Measurements from ENCODE around the gene MCTP2.

The MCTP2 gene

GRCh38 chr15:94370206-94370935 is 139.0 kb downstream of the MCTP2 start (continued):
- TF ChIP-seq, protein P1, sequence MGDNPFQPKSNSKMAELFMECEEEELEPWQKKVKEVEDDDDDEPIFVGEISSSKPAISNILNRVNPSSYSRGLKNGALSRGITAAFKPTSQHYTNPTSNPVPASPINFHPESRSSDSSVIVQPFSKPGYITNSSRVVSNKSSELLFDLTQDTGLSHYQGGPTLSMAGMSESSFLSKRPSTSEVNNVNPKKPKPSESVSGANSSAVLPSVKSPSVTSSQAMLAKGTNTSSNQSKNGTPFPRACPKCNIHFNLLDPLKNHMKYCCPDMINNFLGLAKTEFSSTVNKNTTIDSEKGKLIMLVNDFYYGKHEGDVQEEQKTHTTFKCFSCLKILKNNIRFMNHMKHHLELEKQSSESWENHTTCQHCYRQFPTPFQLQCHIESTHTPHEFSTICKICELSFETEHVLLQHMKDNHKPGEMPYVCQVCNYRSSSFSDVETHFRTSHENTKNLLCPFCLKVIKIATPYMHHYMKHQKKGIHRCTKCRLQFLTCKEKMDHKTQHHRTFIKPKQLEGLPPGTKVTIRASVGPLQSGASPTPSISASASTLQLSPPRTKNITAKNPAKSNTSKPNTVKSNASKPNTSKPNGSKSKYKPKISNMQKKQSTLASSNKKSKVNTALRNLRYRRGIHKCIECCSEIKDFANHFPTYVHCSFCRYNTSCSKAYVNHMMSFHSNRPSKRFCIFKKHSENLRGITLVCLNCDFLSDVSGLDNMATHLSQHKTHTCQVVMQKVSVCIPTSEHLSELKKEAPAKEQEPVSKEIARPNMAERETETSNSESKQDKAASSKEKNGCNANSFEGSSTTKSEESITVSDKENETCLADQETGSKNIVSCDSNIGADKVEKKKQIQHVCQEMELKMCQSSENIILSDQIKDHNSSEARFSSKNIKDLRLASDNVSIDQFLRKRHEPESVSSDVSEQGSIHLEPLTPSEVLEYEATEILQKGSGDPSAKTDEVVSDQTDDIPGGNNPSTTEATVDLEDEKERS (tag by site-specific recombination; IDR thresholded peaks at IDR 0.05), result no peak
- TF ChIP-seq ELK4 (IDR thresholded peaks at IDR 0.05; ENCODE audit: borderline replicate concordance, low read depth, low read length), result no peak
- TF ChIP-seq REST (tag by site-specific recombination; IDR thresholded peaks at IDR 0.05), result no peak
- TF ChIP-seq ZNF146 (tag by site-specific recombination; IDR thresholded peaks at IDR 0.05), result no peak
- TF ChIP-seq, protein P2, sequence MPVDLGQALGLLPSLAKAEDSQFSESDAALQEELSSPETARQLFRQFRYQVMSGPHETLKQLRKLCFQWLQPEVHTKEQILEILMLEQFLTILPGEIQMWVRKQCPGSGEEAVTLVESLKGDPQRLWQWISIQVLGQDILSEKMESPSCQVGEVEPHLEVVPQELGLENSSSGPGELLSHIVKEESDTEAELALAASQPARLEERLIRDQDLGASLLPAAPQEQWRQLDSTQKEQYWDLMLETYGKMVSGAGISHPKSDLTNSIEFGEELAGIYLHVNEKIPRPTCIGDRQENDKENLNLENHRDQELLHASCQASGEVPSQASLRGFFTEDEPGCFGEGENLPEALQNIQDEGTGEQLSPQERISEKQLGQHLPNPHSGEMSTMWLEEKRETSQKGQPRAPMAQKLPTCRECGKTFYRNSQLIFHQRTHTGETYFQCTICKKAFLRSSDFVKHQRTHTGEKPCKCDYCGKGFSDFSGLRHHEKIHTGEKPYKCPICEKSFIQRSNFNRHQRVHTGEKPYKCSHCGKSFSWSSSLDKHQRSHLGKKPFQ (tag by site-specific recombination; IDR thresholded peaks at IDR 0.05), result no peak
- TF ChIP-seq TCF7L2 (IDR thresholded peaks at IDR 0.05; ENCODE audit: borderline replicate concordance, low read depth, low read length), result no peak
- TF ChIP-seq ZBTB48 (tag by site-specific recombination; IDR thresholded peaks at IDR 0.05), result no peak
- no peak for TF ChIP-seq ZNF114 (tag by site-specific recombination; IDR thresholded peaks at IDR 0.05)
- no peak for TF ChIP-seq ZFHX2 (tag by site-specific recombination; conservative IDR thresholded peaks at IDR 0.05)

- Histone ChIP-seq H3K36me3 (ENCODE audit: control insufficient read depth in 2 of 2, insufficient read depth in 1 of 2, low read length in 2 of 2) (no peaks in the 10 kb centered on the region; a peak in 1 of 3 replicates), H3K27ac (ENCODE audit: extremely low read depth, low read depth, low read length) (no peak overlapping the region), H3K9me3 (ENCODE audit: control insufficient read depth, insufficient read depth, low read depth, low read length) (no peaks in the 10 kb centered on the region), H3K4me1 (ENCODE audit: control insufficient read depth, insufficient read depth, low read length) (no peaks in the 10 kb centered on the region), H3K4me3 (ENCODE audit: low read depth, low read length) (no peak overlapping the region)
- POLR2A ChIA-PET, result no interaction called here
- CTCF ChIA-PET, result no interaction called here
- TF ChIP-seq ZNF529 (tag by site-specific recombination; IDR thresholded peaks at IDR 0.05; ENCODE audit: insufficient replicate concordance), result no peak
- TF ChIP-seq ZNF223 (tag by site-specific recombination; IDR thresholded peaks at IDR 0.05), result no peak
- TF ChIP-seq ZNF768 (tag by site-specific recombination; IDR thresholded peaks at IDR 0.05), result no peak
Measured at GRCh38 chr15:94370936-94371285, 139.6 kb downstream of the MCTP2 start.

DNA sequence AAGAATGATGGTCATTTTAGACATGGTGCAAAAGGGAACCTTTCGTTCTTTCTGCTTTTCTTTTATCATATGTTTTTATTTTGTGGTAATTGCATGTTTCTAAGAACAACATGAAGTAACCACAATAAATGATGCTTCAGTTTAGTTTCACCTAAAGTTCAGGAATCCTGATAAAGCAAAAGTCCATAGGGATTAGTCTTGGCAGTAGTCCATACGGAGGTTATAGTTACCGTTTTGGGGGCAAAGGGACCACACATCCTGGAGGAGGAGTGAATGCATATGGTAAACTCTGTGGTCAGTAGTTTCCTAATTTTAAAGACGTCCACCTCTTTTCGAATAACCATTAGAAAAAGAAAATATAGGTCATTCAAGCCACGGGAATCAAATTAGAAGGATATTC is 141.5 kb downstream of the MCTP2 start:
- CTCF ChIA-PET, result interaction anchor here (0.9 kb wide), 1 partner anchor 1341 kb away, joined by 3 read pairs; no protein-coding TSS in a partner anchor
- no peaks in the 10 kb centered on the region for H3K4me1 ChIP-seq (ENCODE audit: control insufficient read depth, insufficient read depth, low read length)
- H3K36me3 ChIP-seq (ENCODE audit: control insufficient read depth in 2 of 2, insufficient read depth in 1 of 2, low read length in 2 of 2), result no peaks in the 10 kb centered on the region; a peak in 1 of 3 replicates
- H3K9me3 ChIP-seq (ENCODE audit: control insufficient read depth, insufficient read depth, low read depth, low read length), result no peaks in the 10 kb centered on the region
- TF ChIP-seq TCF7L2 (IDR thresholded peaks at IDR 0.05; ENCODE audit: borderline replicate concordance, low read depth, low read length) (no peak), ZNF266 (tag by site-specific recombination; IDR thresholded peaks at IDR 0.05; ENCODE audit: low read depth) (no peak), ZNF521 (tag by site-specific recombination; IDR thresholded peaks at IDR 0.05) (no peak), ZNF223 (tag by site-specific recombination; IDR thresholded peaks at IDR 0.05) (no peak), ZNF174 (tag by site-specific recombination; IDR thresholded peaks at IDR 0.05) (no peak), ZNF513 (tag by site-specific recombination; IDR thresholded peaks at IDR 0.05) (no peak), ZNF121 (tag by site-specific recombination; IDR thresholded peaks at IDR 0.05) (no peak), ZNF610 (tag by site-specific recombination; IDR thresholded peaks at IDR 0.05; ENCODE audit: borderline replicate concordance) (no peak), ZFP3 (tag by site-specific recombination; IDR thresholded peaks at IDR 0.05; ENCODE audit: low read depth) (no peak), ZIC2 (tag by site-specific recombination; IDR thresholded peaks at IDR 0.05) (no peak)
- no peak overlapping the region for H3K4me3 ChIP-seq (ENCODE audit: low read depth, low read length)
- no peak overlapping the region for H3K27ac ChIP-seq (ENCODE audit: extremely low read depth, low read depth, low read length)
- POLR2A ChIA-PET, result no interaction called here
